Esophagus muscularis mucosa (tissue), 4 donors: ENCODE results near the gene ST7. TPM values are rescaled to one million over a fixed set of nuclear protein-coding genes. Genes with fewer than 3 reads are reported as not detected.

Source experiments
- DNase-seq: peaks from one replicate; pipeline ENCODE4 v3.0.0-alpha.2; 2017; ENCODE audit errors: extremely low spot score
- H3K27ac ChIP-seq, 4 donors: fragments of 200-600 bp; sonication (generic); replicated peaks in 1 of 4; 1 replicate in 3 of 4; 2 replicates in 1 of 4; pipeline ENCODE4 v1.5.1; 2016 to 2019; ENCODE audit warnings: mild to moderate bottlenecking in 1 of 4
- H3K27me3 ChIP-seq, 4 donors: fragments of 200-600 bp; sonication (generic); one replicate each; pipeline versions ENCODE4 v1.5.1 to v1.6.0; 2016 to 2019
- H3K36me3 ChIP-seq, 4 donors: fragments of 200-600 bp; sonication (generic); one replicate each; pipeline ENCODE4 v1.5.1; 2016 to 2019
- H3K4me1 ChIP-seq, 4 donors: fragments of 200-600 bp; sonication (generic); one replicate each; pipeline ENCODE4 v1.5.1; 2016 to 2019
- H3K4me3 ChIP-seq, 4 donors: fragments of 200-600 bp; sonication (generic); 1 replicate in 2 of 4; 2 replicates in 2 of 4; pipeline ENCODE4 v1.5.1; 2016 to 2019; ENCODE audit warnings: mild to moderate bottlenecking in 4 of 4, moderate library complexity in 1 of 4
- H3K9me3 ChIP-seq, 4 donors: fragments of 200-600 bp; sonication (generic); 1 replicate in 3 of 4; 2 replicates in 1 of 4; pipeline ENCODE4 v1.5.1; 2016 to 2019
- CTCF ChIP-seq, 3 experiments: fragments of 200-600 bp in 2 of 3; fragments of 450-650 bp in 1 of 3; sonication (generic) in 2 of 3; IDR thresholded peaks; one replicate each; pipeline ENCODE4 v1.5.1; 2017 to 2019; ENCODE audit warnings: antibody characterized with exemption in 3 of 3, mild to moderate bottlenecking in 2 of 3, moderate library complexity in 1 of 3
- EP300 ChIP-seq: sonication (generic); formaldehyde crosslinking; IDR thresholded peaks from one replicate; pipeline ENCODE4 v1.6.1; 2017; ENCODE audit warnings: antibody characterized with exemption
- POLR2A ChIP-seq: fragments of 450-650 bp; IDR thresholded peaks from one replicate; pipeline ENCODE4 v1.6.1; 2017; ENCODE audit warnings: antibody characterized with exemption, moderate library complexity, mild to moderate bottlenecking, low read depth
- POLR2AphosphoS5 ChIP-seq, 2 donors: sonication (generic); formaldehyde crosslinking; IDR thresholded peaks; one replicate each; pipeline ENCODE4 v1.6.1; 2017; ENCODE audit warnings: antibody characterized with exemption in 2 of 2
- WGBS: methylation state at CpG from one replicate; pipeline ENCODE4 v1.1.5; 2018; 5-methylcytosine and 5-hydroxymethylcytosine counted together
- intact Hi-C: fragments of 100-400 bp; cut with DNase I; formaldehyde crosslinking; loops from one replicate; pipeline ENCODE4 v1.15.1; 2023
- total RNA-seq, 4 donors: library from RNA; depleted of rRNA; stranded (reverse); fragments of >200 nt; gene quantifications; one replicate each; pipeline versions ENCODE4 v1.1.0 to v1.2.1, GENCODE V29; 2016

Gene ST7
- total RNA-seq, 4 donors from 2014 or later = 16.9 to 22.0 (median 18.2) TPM

GRCh38 chr7:117067340-117067739 lies 114.0 kb downstream of the ST7 start:
- H3K27ac ChIP-seq = no peak overlapping the region
- no peak overlapping the region for H3K4me3 ChIP-seq
- intact Hi-C loops = no loop called here
- 81% methylated on average over 1 of the region's 1 CpG for WGBS
- no peaks in the 10 kb centered on the region for H3K27me3 ChIP-seq
- H3K9me3 ChIP-seq = no peaks in the 10 kb centered on the region
- H3K4me1 ChIP-seq = peaks cover 3 to 26% (median 18%) of the 10 kb centered on the region in 4 donors
- H3K36me3 ChIP-seq = no peaks in the 10 kb centered on the region
- DNase-seq = no peak
- TF ChIP-seq POLR2A (no peak), POLR2AphosphoS5 (IDR thresholded peaks at IDR 0.05) (no peak), CTCF (IDR thresholded peaks at IDR 0.05) (no peak), EP300 (no peak)

GRCh38 chr7:117068511-117069145 lies 115.3 kb downstream of the ST7 start:
- Histone ChIP-seq H3K4me1 (peaks cover 11 to 30% (median 20%) of the 10 kb centered on the region in 4 donors), H3K27me3 (no peaks in the 10 kb centered on the region), H3K4me3 (no peak overlapping the region), H3K27ac (no peak overlapping the region), H3K9me3 (no peaks in the 10 kb centered on the region), H3K36me3 (no peaks in the 10 kb centered on the region)
- no peak for DNase-seq
- TF ChIP-seq POLR2AphosphoS5 (IDR thresholded peaks at IDR 0.05) (no peak), POLR2A (no peak), EP300 (no peak), CTCF (IDR thresholded peaks at IDR 0.05) (no peak)
- intact Hi-C loops = no loop called here
- WGBS = 66% methylated on average over 5 of the region's 5 CpGs

- 73% methylated on average over 1 of the region's 1 CpG for WGBS
- peaks cover 11 to 30% (median 20%) of the 10 kb centered on the region in 4 donors for H3K4me1 ChIP-seq
- H3K4me3 ChIP-seq = no peak overlapping the region
- no peaks in the 10 kb centered on the region for H3K9me3 ChIP-seq
- DNase-seq = no peak
- H3K27ac ChIP-seq = no peak overlapping the region
- no peak for TF ChIP-seq EP300
- no peak for TF ChIP-seq CTCF (IDR thresholded peaks at IDR 0.05)
- TF ChIP-seq POLR2A = no peak
- no peak for TF ChIP-seq POLR2AphosphoS5 (IDR thresholded peaks at IDR 0.05)
- H3K36me3 ChIP-seq = no peaks in the 10 kb centered on the region
- H3K27me3 ChIP-seq = no peaks in the 10 kb centered on the region
- intact Hi-C loops = no loop called here
These were observed 116.1 kb downstream of the ST7 start for GRCh38 chr7:117069379-117069778.

- TF ChIP-seq CTCF (IDR thresholded peaks at IDR 0.05) = no peak
- TF ChIP-seq POLR2A = no peak
- no peak for TF ChIP-seq POLR2AphosphoS5 (IDR thresholded peaks at IDR 0.05)
- TF ChIP-seq EP300 = no peak
- intact Hi-C loops = no loop called here
- no peak overlapping the region for H3K27ac ChIP-seq
- no peaks in the 10 kb centered on the region for H3K9me3 ChIP-seq
- H3K4me3 ChIP-seq = no peak overlapping the region
- no peaks in the 10 kb centered on the region for H3K27me3 ChIP-seq
- WGBS = 93% methylated on average over 3 of the region's 3 CpGs
- peaks cover 13 to 24% (median 20%) of the 10 kb centered on the region in 4 donors for H3K4me1 ChIP-seq
- no peaks in the 10 kb centered on the region for H3K36me3 ChIP-seq
- DNase-seq = no peak
These were observed 118.2 kb downstream of the ST7 start for GRCh38 chr7:117071551-117071950.
